Liver (tissue), 9 donors: ENCODE measurements around the gene PRM2. TPM values are rescaled to one million over a fixed set of nuclear protein-coding genes. Genes with fewer than 3 reads are reported as not detected.

ENCODE experiments used
- DNase-seq: peaks from one replicate; pipeline ENCODE4 v3.0.0-alpha.2; 2017; ENCODE audit warnings: low spot score
- H3K27ac ChIP-seq, 2 donors: one replicate each; pipeline ENCODE4 v1.7.0; 2013; ENCODE audit warnings: inconsistent platforms in 2 of 2, low read length in 2 of 2, control low read depth in 1 of 2, low read depth in 1 of 2, mild to moderate bottlenecking in 1 of 2
- H3K27me3 ChIP-seq, 4 donors: one replicate each; pipeline versions ENCODE4 v1.6.1 to v1.7.0; 2013; ENCODE audit warnings: low read length in 3 of 4, inconsistent platforms in 1 of 4, mild to moderate bottlenecking in 1 of 4, moderate library complexity in 1 of 4; ENCODE audit not compliant: control insufficient read depth in 4 of 4, insufficient read depth in 4 of 4
- H3K36me3 ChIP-seq, 4 donors: one replicate each; pipeline versions ENCODE4 v1.6.1 to v1.7.0; 2013; ENCODE audit warnings: low read length in 3 of 4, mild to moderate bottlenecking in 3 of 4, low read depth in 1 of 4, moderate library complexity in 1 of 4; ENCODE audit not compliant: control insufficient read depth in 4 of 4, insufficient read depth in 3 of 4
- H3K4me1 ChIP-seq, 4 donors: one replicate each; pipeline versions ENCODE4 v1.6.1 to v1.7.0; 2013; ENCODE audit warnings: low read length in 3 of 4, mild to moderate bottlenecking in 3 of 4, moderate library complexity in 1 of 4; ENCODE audit not compliant: control insufficient read depth in 4 of 4, insufficient read depth in 4 of 4
- H3K4me3 ChIP-seq, 3 donors: one replicate each; pipeline versions ENCODE4 v1.6.1 to v1.7.0; 2013; ENCODE audit warnings: low read length in 3 of 3, control low read depth in 1 of 3, low read depth in 1 of 3, mild to moderate bottlenecking in 1 of 3
- H3K9ac ChIP-seq, 2 donors: one replicate each; pipeline ENCODE4 v1.7.0; 2013; ENCODE audit warnings: low read length in 2 of 2, mild to moderate bottlenecking in 2 of 2, moderate library complexity in 2 of 2, control low read depth in 1 of 2, low read depth in 1 of 2
- H3K9me3 ChIP-seq, 4 donors: one replicate each; pipeline versions ENCODE4 v1.6.1 to v1.7.0; 2013; ENCODE audit warnings: low read length in 3 of 4; ENCODE audit not compliant: control insufficient read depth in 4 of 4
- ATF3 ChIP-seq: IDR thresholded peaks from 2 replicates; pipeline ENCODE4 v1.6.1; 2016; ENCODE audit warnings: antibody characterized with exemption
- CTCF ChIP-seq: fragments of 150-350 bp; IDR thresholded peaks from 2 replicates; pipeline ENCODE4 v1.5.1; 2017; ENCODE audit warnings: improper control_type of control experiment, low read depth, low read length; ENCODE audit not compliant: missing input control
- EGR1 ChIP-seq, 2 donors: IDR thresholded peaks; 2 replicates each; pipeline ENCODE4 v1.6.1; 2016 to 2018; ENCODE audit warnings: antibody characterized with exemption in 2 of 2, low read depth in 2 of 2
- FOXA1 ChIP-seq: IDR thresholded peaks from 2 replicates; pipeline ENCODE4 v1.6.1; 2016; ENCODE audit warnings: antibody characterized with exemption
- FOXA2 ChIP-seq: IDR thresholded peaks from 2 replicates; pipeline ENCODE4 v1.6.1; 2016; ENCODE audit warnings: antibody characterized with exemption
- GABPA ChIP-seq, 2 donors: IDR thresholded peaks in 1 of 2; conservative IDR thresholded peaks in 1 of 2; 2 replicates each; pipeline ENCODE4 v1.6.1; 2016; ENCODE audit warnings: antibody characterized with exemption in 2 of 2, mild to moderate bottlenecking in 1 of 2, moderate library complexity in 1 of 2
- HNF4A ChIP-seq, 2 donors: conservative IDR thresholded peaks; 2 replicates each; pipeline ENCODE4 v1.6.1; 2016; ENCODE audit warnings: antibody characterized with exemption in 2 of 2, mild to moderate bottlenecking in 2 of 2
- HNF4G ChIP-seq: IDR thresholded peaks from 2 replicates; pipeline ENCODE4 v1.6.1; 2016; ENCODE audit warnings: antibody characterized with exemption
- JUND ChIP-seq, 2 donors: IDR thresholded peaks; 2 replicates each; pipeline ENCODE4 v1.6.1; 2016; ENCODE audit warnings: antibody characterized with exemption in 2 of 2
- MAX ChIP-seq: IDR thresholded peaks from 2 replicates; pipeline ENCODE4 v1.6.1; 2016; ENCODE audit warnings: antibody characterized with exemption
- NR2F2 ChIP-seq: IDR thresholded peaks from 2 replicates; pipeline ENCODE4 v1.6.1; 2016; ENCODE audit warnings: antibody characterized with exemption
- RAD21 ChIP-seq, 2 donors: IDR thresholded peaks; 2 replicates each; pipeline ENCODE4 v1.6.1; 2016; ENCODE audit warnings: antibody characterized with exemption in 2 of 2, mild to moderate bottlenecking in 2 of 2
- RXRA ChIP-seq, 2 donors: IDR thresholded peaks; 2 replicates each; pipeline ENCODE4 v1.6.1; 2017 to 2018; ENCODE audit warnings: antibody characterized with exemption in 2 of 2, mild to moderate bottlenecking in 1 of 2
- SP1 ChIP-seq: IDR thresholded peaks from 2 replicates; pipeline ENCODE4 v1.6.1; 2018; ENCODE audit warnings: antibody characterized with exemption, mild to moderate bottlenecking
- TAF1 ChIP-seq: conservative IDR thresholded peaks from 2 replicates; pipeline ENCODE4 v1.6.1; 2016; ENCODE audit warnings: antibody characterized with exemption, mild to moderate bottlenecking
- YY1 ChIP-seq: IDR thresholded peaks from 2 replicates; pipeline ENCODE4 v1.6.1; 2016; ENCODE audit warnings: antibody characterized with exemption, mild to moderate bottlenecking
- ZBTB33 ChIP-seq: IDR thresholded peaks from 2 replicates; pipeline ENCODE4 v1.6.1; 2016; ENCODE audit warnings: antibody characterized with exemption
- WGBS: extraction: QIAGEN DNeasy Blood & Tissue Kit; methylation state at CpG from one replicate; pipeline ENCODE4 v1.1.7; 2013; 5-methylcytosine and 5-hydroxymethylcytosine counted together
- polyA plus RNA-seq, 2 donors: library from polyadenylated mRNA; stranded (reverse) in 1 of 2; unstranded in 1 of 2; fragments of 200-250 nt in 1 of 2; fragments of >200 nt in 1 of 2; fragmentation: Nextera tagmentation in 1 of 2; extraction: Ambion mirVana in 1 of 2; gene quantifications; one replicate each; pipeline versions ENCODE4 v1.2.1 to v1.2.3, GENCODE V29; 2013 to 2015
- total RNA-seq, 2 donors: library from RNA; depleted of rRNA; stranded (reverse); fragments of >200 nt; gene quantifications; one replicate each; pipeline ENCODE4 v1.2.3, GENCODE V29; 2014
- TF ChIP-seq, protein P1 (sequence below): IDR thresholded peaks from 2 replicates; pipeline ENCODE4 v1.6.1; 2016; ENCODE audit warnings: antibody characterized with exemption, mild to moderate bottlenecking
- donor health status: healthy.
- donor health status: healthy.
- donor health status: healthy.
- donor health status: healthy.
- donor health status: healthy.

Gene PRM2
- total and polyA plus RNA-seq, 4 donors = not detected

DNA sequence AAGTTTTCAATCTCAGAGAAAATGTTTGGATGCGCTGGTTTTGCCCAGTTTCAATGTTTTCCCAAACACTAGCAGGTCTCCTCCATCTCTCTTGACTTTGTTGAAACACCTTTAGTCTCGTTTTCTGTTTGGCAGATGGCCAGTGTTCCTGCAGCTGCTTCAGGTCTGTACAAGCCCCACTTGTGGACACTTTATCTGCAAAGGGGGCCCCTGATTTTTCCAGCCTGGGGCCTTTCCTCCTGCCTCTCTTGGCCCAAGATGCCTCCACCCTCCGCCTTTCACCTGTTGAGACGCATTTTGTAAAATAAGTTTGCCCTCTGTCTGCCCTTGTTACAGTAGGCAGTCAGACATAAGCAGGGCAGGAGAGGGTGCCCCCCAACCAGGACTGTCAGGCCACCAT is 26.7 kb upstream of the PRM2 start:
- no peak overlapping the region for H3K27ac ChIP-seq

DNA sequence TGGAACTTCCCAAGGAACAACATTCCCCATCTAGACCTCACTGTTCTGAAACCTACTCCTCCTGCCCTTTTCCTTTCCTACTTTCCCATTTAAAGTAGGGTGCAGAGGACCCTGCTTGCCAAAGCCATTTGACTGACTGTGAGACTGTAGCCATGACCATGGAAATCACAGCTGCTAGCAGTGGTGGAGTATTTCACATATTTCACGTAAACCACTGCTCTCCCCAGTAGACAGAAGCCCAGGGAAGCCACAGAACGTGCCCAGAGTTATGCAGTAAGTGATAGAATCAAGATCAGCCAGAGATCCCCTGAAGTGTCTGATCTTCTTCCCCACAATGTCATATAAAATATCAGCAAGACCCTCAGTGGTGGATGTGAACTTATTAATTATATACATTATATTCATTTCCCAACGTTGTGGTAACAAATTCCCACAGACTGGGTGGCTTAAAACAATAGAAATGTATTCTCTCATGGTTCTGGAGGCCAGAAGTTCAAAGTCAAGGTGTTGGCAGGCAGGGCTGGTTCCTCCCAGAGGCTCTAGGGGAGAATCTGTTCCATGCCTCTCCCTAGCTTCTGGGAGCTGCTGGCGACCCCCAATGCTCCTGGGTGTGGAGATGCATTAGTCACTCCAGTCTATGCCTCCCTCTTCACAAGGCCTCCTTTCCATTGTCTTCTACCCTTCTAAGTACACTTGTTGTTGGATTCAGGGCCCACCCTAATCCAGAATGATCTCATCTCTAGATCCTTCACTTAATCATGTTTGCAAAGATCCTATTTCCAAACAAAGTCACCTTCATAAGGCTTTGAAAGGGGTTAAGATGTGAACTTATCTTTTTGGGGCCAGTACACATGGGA is 25.6 kb upstream of the PRM2 start:
- TF ChIP-seq EGR1 (IDR thresholded peaks at IDR 0.05; ENCODE audit: low read depth in 2 of 2) (no peak), MAX (no peak), CTCF (no peak), TAF1 (no peak), HNF4A (conservative IDR thresholded peaks at IDR 0.05) (no peak), FOXA1 (no peak), ATF3 (no peak), NR2F2 (no peak), JUND (IDR thresholded peaks at IDR 0.05) (no peak), RXRA (IDR thresholded peaks at IDR 0.05) (no peak), FOXA2 (no peak), GABPA (IDR thresholded peaks at IDR 0.05 in 1 of 2, conservative IDR thresholded peaks at IDR 0.05 in 1 of 2) (no peak), HNF4G (no peak), YY1 (no peak), SP1 (no peak)
- TF ChIP-seq, protein P1, sequence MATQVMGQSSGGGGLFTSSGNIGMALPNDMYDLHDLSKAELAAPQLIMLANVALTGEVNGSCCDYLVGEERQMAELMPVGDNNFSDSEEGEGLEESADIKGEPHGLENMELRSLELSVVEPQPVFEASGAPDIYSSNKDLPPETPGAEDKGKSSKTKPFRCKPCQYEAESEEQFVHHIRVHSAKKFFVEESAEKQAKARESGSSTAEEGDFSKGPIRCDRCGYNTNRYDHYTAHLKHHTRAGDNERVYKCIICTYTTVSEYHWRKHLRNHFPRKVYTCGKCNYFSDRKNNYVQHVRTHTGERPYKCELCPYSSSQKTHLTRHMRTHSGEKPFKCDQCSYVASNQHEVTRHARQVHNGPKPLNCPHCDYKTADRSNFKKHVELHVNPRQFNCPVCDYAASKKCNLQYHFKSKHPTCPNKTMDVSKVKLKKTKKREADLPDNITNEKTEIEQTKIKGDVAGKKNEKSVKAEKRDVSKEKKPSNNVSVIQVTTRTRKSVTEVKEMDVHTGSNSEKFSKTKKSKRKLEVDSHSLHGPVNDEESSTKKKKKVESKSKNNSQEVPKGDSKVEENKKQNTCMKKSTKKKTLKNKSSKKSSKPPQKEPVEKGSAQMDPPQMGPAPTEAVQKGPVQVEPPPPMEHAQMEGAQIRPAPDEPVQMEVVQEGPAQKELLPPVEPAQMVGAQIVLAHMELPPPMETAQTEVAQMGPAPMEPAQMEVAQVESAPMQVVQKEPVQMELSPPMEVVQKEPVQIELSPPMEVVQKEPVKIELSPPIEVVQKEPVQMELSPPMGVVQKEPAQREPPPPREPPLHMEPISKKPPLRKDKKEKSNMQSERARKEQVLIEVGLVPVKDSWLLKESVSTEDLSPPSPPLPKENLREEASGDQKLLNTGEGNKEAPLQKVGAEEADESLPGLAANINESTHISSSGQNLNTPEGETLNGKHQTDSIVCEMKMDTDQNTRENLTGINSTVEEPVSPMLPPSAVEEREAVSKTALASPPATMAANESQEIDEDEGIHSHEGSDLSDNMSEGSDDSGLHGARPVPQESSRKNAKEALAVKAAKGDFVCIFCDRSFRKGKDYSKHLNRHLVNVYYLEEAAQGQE = no peak
- 90% methylated on average over 4 of the region's 4 CpGs for WGBS
- Histone ChIP-seq H3K27me3 (no peaks in the 10 kb centered on the region), H3K4me1 (peaks cover 6 to 11% (median 8%) of the 10 kb centered on the region in 4 donors), H3K4me3 (no peak overlapping the region), H3K9ac (no peak overlapping the region), H3K36me3 (no peaks in the 10 kb centered on the region), H3K9me3 (no peaks in the 10 kb centered on the region), H3K27ac (no peak overlapping the region)
- DNase-seq = no peak

More for the DNA sequence above, 26.7 kb upstream of the PRM2 start:
- no peak overlapping the region for H3K9ac ChIP-seq
- H3K36me3 ChIP-seq = no peaks in the 10 kb centered on the region
- no peak overlapping the region for H3K4me3 ChIP-seq
- WGBS = 75% methylated on average over 4 of the region's 4 CpGs
- H3K4me1 ChIP-seq = peaks cover 0 to 5% (median 1%) of the 10 kb centered on the region in 4 donors
- no peak for TF ChIP-seq RXRA (IDR thresholded peaks at IDR 0.05)
- no peak for TF ChIP-seq ZBTB33
- no peak for TF ChIP-seq RAD21 (IDR thresholded peaks at IDR 0.05)
- no peak for TF ChIP-seq GABPA (IDR thresholded peaks at IDR 0.05 in 1 of 2, conservative IDR thresholded peaks at IDR 0.05 in 1 of 2)
- H3K27me3 ChIP-seq = no peaks in the 10 kb centered on the region
- no peak for DNase-seq
- no peaks in the 10 kb centered on the region for H3K9me3 ChIP-seq
